GM12801 (cell line): ENCODE results near the gene DNAJC3.

ENCODE experiments used
- CTCF ChIP-seq: IDR thresholded peaks from one replicate; pipeline ENCODE4 v1.5.1; 2011; ENCODE audit warnings: control low read depth; ENCODE audit not compliant: insufficient read length; ENCODE audit errors: extremely low read depth

DNAJC3 gene

GRCh38 chr13:95710313-95710712 is 33.4 kb downstream of the DNAJC3 start:
- TF ChIP-seq CTCF: no peak

GRCh38 chr13:95713651-95714050 is 36.7 kb downstream of the DNAJC3 start:
- TF ChIP-seq CTCF: no peak

GRCh38 chr13:95714142-95714832 is 37.3 kb downstream of the DNAJC3 start:
- TF ChIP-seq CTCF: no peak

GRCh38 chr13:95716231-95716630 is 39.3 kb downstream of the DNAJC3 start:
- TF ChIP-seq CTCF: no peak

GRCh38 chr13:95722241-95722640 is 45.3 kb downstream of the DNAJC3 start:
- no peak for TF ChIP-seq CTCF

GRCh38 chr13:95723438-95723837 is 46.5 kb downstream of the DNAJC3 start:
- no peak for TF ChIP-seq CTCF

- TF ChIP-seq CTCF: no peak
These were observed 47.3 kb downstream of the DNAJC3 start for GRCh38 chr13:95724252-95724651.
